ENCODE measurements around the gene IQCM. TPM values are rescaled to one million over a fixed set of nuclear protein-coding genes. Genes with fewer than 3 reads are reported as not detected.

IQCM gene
- total RNA-seq, 1 experiment from 2014 or later, result not detected

GRCh38 chr4:149322203-149322602 is 493.4 kb downstream of the IQCM start:
- Histone ChIP-seq H3K9me3 (ENCODE audit: control insufficient read depth, insufficient read depth, low read depth, low read length) (peaks cover 5% of the 10 kb centered on the region; the same call in 1 of the 2 replicates), H3K4me3 (ENCODE audit: low read depth in 2 of 2, low read length in 2 of 2) (no peak overlapping the region), H3K27me3 (ENCODE audit: control insufficient read depth, insufficient read depth, low read length) (no peaks in the 10 kb centered on the region), H3K36me3 (ENCODE audit: control insufficient read depth, insufficient read depth, low read length) (no peaks in the 10 kb centered on the region), H3K27ac (ENCODE audit: low read length) (no peak overlapping the region), H3K4me1 (ENCODE audit: control insufficient read depth, insufficient read depth, low read length) (no peaks in the 10 kb centered on the region)
- in situ Hi-C loops (cut with HindIII; ENCODE audit: low pct_unique_long_range_greater_than_20kb, low sequenced_read_pairs), result no loop called here
- BruUV-seq (replicated peaks), result no TSS peak
- DNase-seq (ENCODE audit: low read depth, low spot score) (no peak), ATAC-seq (no peak)
- TF ChIP-seq REST (IDR thresholded peaks at IDR 0.05; ENCODE audit: insufficient read depth in 1 of 2, low read depth in 2 of 2, low read length in 1 of 2), result no peak
- TF ChIP-seq SIN3A (IDR thresholded peaks at IDR 0.05; ENCODE audit: borderline replicate concordance, insufficient read depth, low read depth, low read length), result no peak
- no peak for TF ChIP-seq TCF7L2 (IDR thresholded peaks at IDR 0.05; ENCODE audit: low read depth, low read length)
- no peak for TF ChIP-seq CTCF (IDR thresholded peaks at IDR 0.05)
- intact Hi-C loops (cut with micrococcal nuclease; ENCODE audit: unreplicated experiment), result no loop called here
- CTCF ChIA-PET, result no interaction called here
- POLR2A ChIA-PET, result no interaction called here

- ATAC-seq, result no peak
- Histone ChIP-seq H3K9me3 (ENCODE audit: control insufficient read depth, insufficient read depth, low read depth, low read length) (peaks cover 5% of the 10 kb centered on the region; the same call in 1 of the 2 replicates), H3K27ac (ENCODE audit: low read length) (no peak overlapping the region), H3K4me1 (ENCODE audit: control insufficient read depth, insufficient read depth, low read length) (no peaks in the 10 kb centered on the region), H3K36me3 (ENCODE audit: control insufficient read depth, insufficient read depth, low read length) (no peaks in the 10 kb centered on the region), H3K27me3 (ENCODE audit: control insufficient read depth, insufficient read depth, low read length) (no peaks in the 10 kb centered on the region), H3K4me3 (ENCODE audit: low read depth in 2 of 2, low read length in 2 of 2) (no peak overlapping the region)
- POLR2A ChIA-PET, result no interaction called here
- in situ Hi-C loops (cut with HindIII; ENCODE audit: low pct_unique_long_range_greater_than_20kb, low sequenced_read_pairs), result no loop called here
- CTCF ChIA-PET, result no interaction called here
- BruUV-seq (replicated peaks), result no TSS peak
- TF ChIP-seq TCF7L2 (IDR thresholded peaks at IDR 0.05; ENCODE audit: low read depth, low read length) (no peak), SIN3A (IDR thresholded peaks at IDR 0.05; ENCODE audit: borderline replicate concordance, insufficient read depth, low read depth, low read length) (no peak), REST (IDR thresholded peaks at IDR 0.05; ENCODE audit: insufficient read depth in 1 of 2, low read depth in 2 of 2, low read length in 1 of 2) (no peak), POLR2AphosphoS5 (IDR thresholded peaks at IDR 0.05; ENCODE audit: low read depth, low read length) (no peak), CTCF (IDR thresholded peaks at IDR 0.05) (no peak)
- intact Hi-C loops (cut with micrococcal nuclease; ENCODE audit: unreplicated experiment), result no loop called here
- DNase-seq (ENCODE audit: low read depth, low spot score), result no peak
These were observed 494.2 kb downstream of the IQCM start for GRCh38 chr4:149321438-149321837.
